Measurements from ENCODE around the gene FAM83D.

- TF ChIP-seq, protein P1, sequence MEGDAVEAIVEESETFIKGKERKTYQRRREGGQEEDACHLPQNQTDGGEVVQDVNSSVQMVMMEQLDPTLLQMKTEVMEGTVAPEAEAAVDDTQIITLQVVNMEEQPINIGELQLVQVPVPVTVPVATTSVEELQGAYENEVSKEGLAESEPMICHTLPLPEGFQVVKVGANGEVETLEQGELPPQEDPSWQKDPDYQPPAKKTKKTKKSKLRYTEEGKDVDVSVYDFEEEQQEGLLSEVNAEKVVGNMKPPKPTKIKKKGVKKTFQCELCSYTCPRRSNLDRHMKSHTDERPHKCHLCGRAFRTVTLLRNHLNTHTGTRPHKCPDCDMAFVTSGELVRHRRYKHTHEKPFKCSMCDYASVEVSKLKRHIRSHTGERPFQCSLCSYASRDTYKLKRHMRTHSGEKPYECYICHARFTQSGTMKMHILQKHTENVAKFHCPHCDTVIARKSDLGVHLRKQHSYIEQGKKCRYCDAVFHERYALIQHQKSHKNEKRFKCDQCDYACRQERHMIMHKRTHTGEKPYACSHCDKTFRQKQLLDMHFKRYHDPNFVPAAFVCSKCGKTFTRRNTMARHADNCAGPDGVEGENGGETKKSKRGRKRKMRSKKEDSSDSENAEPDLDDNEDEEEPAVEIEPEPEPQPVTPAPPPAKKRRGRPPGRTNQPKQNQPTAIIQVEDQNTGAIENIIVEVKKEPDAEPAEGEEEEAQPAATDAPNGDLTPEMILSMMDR (conservative IDR thresholded peaks at IDR 0.05; ENCODE audit: low read depth, low read length): no peak
- no peak for TF ChIP-seq POLR2A (IDR thresholded peaks at IDR 0.05; ENCODE audit: low read depth, low read length)
- no peak for TF ChIP-seq USF2 (IDR thresholded peaks at IDR 0.05; ENCODE audit: low read depth, low read length)
- TF ChIP-seq FOS (IDR thresholded peaks at IDR 0.05; ENCODE audit: low read depth, low read length): no peak
- no peak for TF ChIP-seq BHLHE40 (IDR thresholded peaks at IDR 0.05; ENCODE audit: low read depth, low read length)
- TF ChIP-seq RAD21 (IDR thresholded peaks at IDR 0.05; ENCODE audit: low read length): no peak
Measured at GRCh38 chr20:38931984-38932383, 5.8 kb downstream of the FAM83D start.

All from IMR-90 (cell line).